Trophoblast cell (in vitro differentiated cells and primary cell): Measurements from ENCODE around the gene PDE11A.

ENCODE experiments used
- DNase-seq, 2 donors: peaks; one replicate each; pipeline ENCODE4 v3.0.0-alpha.2; 2016
- H2AFZ ChIP-seq: 2 replicates; pipeline ENCODE4 v1.6.1; 2013; ENCODE audit warnings: low read length, moderate library complexity, mild to moderate bottlenecking; ENCODE audit not compliant: insufficient read depth, poor library complexity
- H2AK5ac ChIP-seq: 2 replicates; pipeline ENCODE4 v1.6.1; 2013; ENCODE audit warnings: mild to moderate bottlenecking, low read length
- H2BK120ac ChIP-seq: 2 replicates; pipeline ENCODE4 v1.6.1; 2013; ENCODE audit warnings: low read length, mild to moderate bottlenecking, moderate library complexity; ENCODE audit not compliant: insufficient read depth, poor library complexity
- H2BK12ac ChIP-seq: 2 replicates; pipeline ENCODE4 v1.6.1; 2013; ENCODE audit warnings: mild to moderate bottlenecking, low read length, moderate library complexity
- H2BK5ac ChIP-seq: 2 replicates; pipeline ENCODE4 v1.6.1; 2013; ENCODE audit warnings: low read length, low read depth, moderate library complexity, mild to moderate bottlenecking; ENCODE audit not compliant: poor library complexity
- H3K14ac ChIP-seq: 2 replicates; pipeline ENCODE4 v1.6.1; 2013; ENCODE audit warnings: mild to moderate bottlenecking, low read length
- H3K18ac ChIP-seq: 2 replicates; pipeline ENCODE4 v1.6.1; 2013; ENCODE audit warnings: mild to moderate bottlenecking, low read length
- H3K23ac ChIP-seq: 2 replicates; pipeline ENCODE4 v1.6.1; 2013; ENCODE audit warnings: low read length
- H3K27ac ChIP-seq: 2 replicates; pipeline ENCODE4 v1.5.1; 2013; ENCODE audit warnings: low read depth, mild to moderate bottlenecking, inconsistent platforms, low read length, moderate library complexity
- H3K27me3 ChIP-seq: 2 replicates; pipeline ENCODE4 v1.6.1; 2013; ENCODE audit warnings: inconsistent platforms, mild to moderate bottlenecking, low read length, moderate library complexity; ENCODE audit not compliant: insufficient read depth
- H3K36me3 ChIP-seq, 2 experiments: 1 replicate in 1 of 2; 2 replicates in 1 of 2; pipeline ENCODE4 v1.6.1; 2013; ENCODE audit warnings: low read length in 2 of 2, mild to moderate bottlenecking in 2 of 2, moderate library complexity in 1 of 2; ENCODE audit not compliant: insufficient read depth in 2 of 2, control insufficient read depth in 1 of 2
- H3K4ac ChIP-seq: 2 replicates; pipeline ENCODE4 v1.6.1; 2013; ENCODE audit warnings: low read depth, mild to moderate bottlenecking, low read length, moderate library complexity
- H3K4me1 ChIP-seq, 2 experiments: 1 replicate in 1 of 2; 2 replicates in 1 of 2; pipeline ENCODE4 v1.6.1; 2013; ENCODE audit warnings: low read length in 2 of 2, mild to moderate bottlenecking in 2 of 2, moderate library complexity in 1 of 2; ENCODE audit not compliant: insufficient read depth in 2 of 2, control insufficient read depth in 1 of 2
- H3K4me2 ChIP-seq: 2 replicates; pipeline ENCODE4 v1.6.1; 2013; ENCODE audit warnings: inconsistent platforms, mild to moderate bottlenecking, low read length, moderate library complexity
- H3K4me3 ChIP-seq: 2 replicates; pipeline ENCODE4 v1.5.1; 2013; ENCODE audit warnings: mild to moderate bottlenecking, low read depth, low read length, inconsistent platforms
- H3K79me1 ChIP-seq: one replicate; pipeline ENCODE4 v1.6.1; 2013; ENCODE audit warnings: low read length
- H3K79me2 ChIP-seq: 2 replicates; pipeline ENCODE4 v1.6.1; 2013; ENCODE audit warnings: low read length, mild to moderate bottlenecking; ENCODE audit not compliant: control insufficient read depth, insufficient read depth, poor library complexity
- H3K9ac ChIP-seq: 2 replicates; pipeline ENCODE4 v1.6.1; 2013; ENCODE audit warnings: mild to moderate bottlenecking, low read length
- H3K9me3 ChIP-seq: 2 replicates; pipeline ENCODE4 v1.6.1; 2013; ENCODE audit warnings: low read depth, mild to moderate bottlenecking, control low read depth, inconsistent platforms, low read length; ENCODE audit not compliant: insufficient read depth
- H4K12ac ChIP-seq: 2 replicates; pipeline ENCODE4 v1.6.1; 2013; ENCODE audit warnings: low read depth, mild to moderate bottlenecking, low read length, moderate library complexity
- H4K8ac ChIP-seq: 2 replicates; pipeline ENCODE4 v1.6.1; 2013; ENCODE audit warnings: low read depth, mild to moderate bottlenecking, low read length, moderate library complexity
- H4K91ac ChIP-seq: one replicate; pipeline ENCODE4 v1.6.1; 2013; ENCODE audit warnings: low read depth, mild to moderate bottlenecking, low read length, moderate library complexity
- WGBS: extraction: QIAGEN DNeasy Blood & Tissue Kit; methylation state at CpG from one replicate; pipeline ENCODE4 v1.1.7; 2013; ENCODE audit warnings: missing lambda C conversion rate; ENCODE audit not compliant: insufficient read length, insufficient coverage; ENCODE audit errors: extremely low coverage; 5-methylcytosine and 5-hydroxymethylcytosine counted together

The PDE11A gene

GRCh38 chr2:177930916-177931315 lies 141.7 kb downstream of the PDE11A start:
- no peak overlapping the region for H3K4me3 ChIP-seq
- H3K4me2 ChIP-seq: no peak overlapping the region
- H3K27ac ChIP-seq: no peak overlapping the region
- H2BK5ac ChIP-seq: no peak overlapping the region
- H3K23ac ChIP-seq: no peak overlapping the region
- no peak overlapping the region for H3K14ac ChIP-seq
- H3K27me3 ChIP-seq: no peaks in the 10 kb centered on the region
- no peak overlapping the region for H2BK120ac ChIP-seq
- no peaks in the 10 kb centered on the region for H3K79me1 ChIP-seq
- H3K36me3 ChIP-seq: no peaks in the 10 kb centered on the region
- H4K91ac ChIP-seq: no peak overlapping the region
- H2AFZ ChIP-seq: no peak overlapping the region
- H3K4me1 ChIP-seq: no peaks in the 10 kb centered on the region
- H3K9ac ChIP-seq: no peak overlapping the region
- no peak for DNase-seq
- WGBS: 100% methylated on average over 1 of the region's 4 CpGs
- no peak overlapping the region for H2AK5ac ChIP-seq
- no peaks in the 10 kb centered on the region for H3K79me2 ChIP-seq
- no peak overlapping the region for H2BK12ac ChIP-seq
- H3K9me3 ChIP-seq: no peaks in the 10 kb centered on the region
- no peak overlapping the region for H4K8ac ChIP-seq
- H3K4ac ChIP-seq: no peak overlapping the region
- H4K12ac ChIP-seq: no peak overlapping the region
- no peak overlapping the region for H3K18ac ChIP-seq

GRCh38 chr2:177929662-177930522 lies 142.7 kb downstream of the PDE11A start:
- Histone ChIP-seq H4K12ac (no peak overlapping the region), H2AFZ (no peak overlapping the region), H3K4ac (no peak overlapping the region), H3K79me2 (no peaks in the 10 kb centered on the region), H3K27me3 (no peaks in the 10 kb centered on the region), H3K36me3 (no peaks in the 10 kb centered on the region), H3K14ac (no peak overlapping the region), H3K4me1 (no peaks in the 10 kb centered on the region), H3K23ac (no peak overlapping the region), H3K9me3 (no peaks in the 10 kb centered on the region), H4K91ac (no peak overlapping the region), H2BK12ac (no peak overlapping the region), H3K4me2 (no peak overlapping the region), H3K4me3 (no peak overlapping the region), H3K27ac (no peak overlapping the region), H2BK5ac (no peak overlapping the region), H2AK5ac (no peak overlapping the region), H3K18ac (no peak overlapping the region), H4K8ac (no peak overlapping the region), H3K79me1 (no peaks in the 10 kb centered on the region), H3K9ac (no peak overlapping the region), H2BK120ac (no peak overlapping the region)
- WGBS: no CpG with 5 or more reads among the region's 2 CpGs
- DNase-seq: no peak

GRCh38 chr2:177923323-177923722 lies 149.3 kb downstream of the PDE11A start:
- no peak overlapping the region for H3K14ac ChIP-seq
- no peak overlapping the region for H2AFZ ChIP-seq
- H3K27me3 ChIP-seq: no peaks in the 10 kb centered on the region
- no peak overlapping the region for H3K18ac ChIP-seq
- H3K9me3 ChIP-seq: no peaks in the 10 kb centered on the region
- no CpG with 5 or more reads among the region's 2 CpGs for WGBS
- no peak overlapping the region for H3K9ac ChIP-seq
- no peaks in the 10 kb centered on the region for H3K79me2 ChIP-seq
- no peak for DNase-seq
- no peak overlapping the region for H3K4ac ChIP-seq
- H3K4me3 ChIP-seq: no peak overlapping the region
- no peak overlapping the region for H4K8ac ChIP-seq
- no peak overlapping the region for H3K27ac ChIP-seq
- H4K91ac ChIP-seq: no peak overlapping the region
- no peak overlapping the region for H2BK120ac ChIP-seq
- no peak overlapping the region for H2AK5ac ChIP-seq
- H3K79me1 ChIP-seq: no peaks in the 10 kb centered on the region
- no peak overlapping the region for H3K4me2 ChIP-seq
- H3K23ac ChIP-seq: no peak overlapping the region
- no peaks in the 10 kb centered on the region for H3K4me1 ChIP-seq
- H2BK5ac ChIP-seq: no peak overlapping the region
- no peaks in the 10 kb centered on the region for H3K36me3 ChIP-seq
- H2BK12ac ChIP-seq: no peak overlapping the region
- H4K12ac ChIP-seq: no peak overlapping the region

- H3K79me2 ChIP-seq: no peaks in the 10 kb centered on the region
- no peak overlapping the region for H4K12ac ChIP-seq
- H3K18ac ChIP-seq: no peak overlapping the region
- no peaks in the 10 kb centered on the region for H3K27me3 ChIP-seq
- H4K8ac ChIP-seq: no peak overlapping the region
- no peak overlapping the region for H3K23ac ChIP-seq
- no peaks in the 10 kb centered on the region for H3K36me3 ChIP-seq
- no peak overlapping the region for H3K4ac ChIP-seq
- H3K4me3 ChIP-seq: no peak overlapping the region
- H3K9ac ChIP-seq: no peak overlapping the region
- H2AFZ ChIP-seq: no peak overlapping the region
- DNase-seq: no peak
- no peak overlapping the region for H3K14ac ChIP-seq
- H3K9me3 ChIP-seq: no peaks in the 10 kb centered on the region
- H4K91ac ChIP-seq: no peak overlapping the region
- H3K4me2 ChIP-seq: no peak overlapping the region
- H3K27ac ChIP-seq: no peak overlapping the region
- no CpG with 5 or more reads among the region's 3 CpGs for WGBS
- no peak overlapping the region for H2BK5ac ChIP-seq
- H3K79me1 ChIP-seq: no peaks in the 10 kb centered on the region
- H2BK12ac ChIP-seq: no peak overlapping the region
- no peak overlapping the region for H2AK5ac ChIP-seq
- no peak overlapping the region for H2BK120ac ChIP-seq
- no peaks in the 10 kb centered on the region for H3K4me1 ChIP-seq
Observed at GRCh38 chr2:177921726-177922125, 150.9 kb downstream of the PDE11A start.
